GM12875 (cell line): Measurements from ENCODE around the gene CHST5.
A peak's percentile ranks its signal among the peaks of the same experiment; 100 is the strongest.

Source experiments
- H3K4me3 ChIP-seq: one replicate; pipeline ENCODE4 v1.5.1; 2011; ENCODE audit warnings: low read depth, low read length, control low read depth
- TF ChIP-seq, protein P1 (sequence below): IDR thresholded peaks from 2 replicates; pipeline ENCODE4 v1.5.1; 2011; ENCODE audit warnings: low read depth, mild to moderate bottlenecking, control low read depth, inconsistent platforms, low read length, moderate library complexity, borderline replicate concordance; ENCODE audit not compliant: insufficient read depth

The CHST5 gene

DNA sequence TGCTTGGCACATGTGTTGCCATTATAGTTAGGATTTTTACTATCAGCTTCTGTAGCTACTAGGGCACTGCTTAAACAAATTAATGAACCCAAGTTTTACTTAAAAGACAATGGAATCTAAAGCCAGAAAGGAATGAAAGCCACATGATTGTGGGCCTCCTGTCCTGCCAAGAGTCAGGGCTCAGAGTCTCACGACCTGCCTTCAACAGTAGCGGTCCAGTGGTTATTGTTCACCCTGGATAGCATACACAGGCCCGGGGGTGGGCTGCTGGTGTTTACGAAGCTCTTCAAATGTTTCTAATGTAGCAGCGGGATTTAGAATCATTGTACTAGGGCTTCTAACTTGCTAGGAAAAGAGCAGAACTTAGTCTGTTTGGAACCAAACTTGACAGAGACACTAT lies 38.0 kb upstream of the CHST5 start:
- TF ChIP-seq, protein P1, sequence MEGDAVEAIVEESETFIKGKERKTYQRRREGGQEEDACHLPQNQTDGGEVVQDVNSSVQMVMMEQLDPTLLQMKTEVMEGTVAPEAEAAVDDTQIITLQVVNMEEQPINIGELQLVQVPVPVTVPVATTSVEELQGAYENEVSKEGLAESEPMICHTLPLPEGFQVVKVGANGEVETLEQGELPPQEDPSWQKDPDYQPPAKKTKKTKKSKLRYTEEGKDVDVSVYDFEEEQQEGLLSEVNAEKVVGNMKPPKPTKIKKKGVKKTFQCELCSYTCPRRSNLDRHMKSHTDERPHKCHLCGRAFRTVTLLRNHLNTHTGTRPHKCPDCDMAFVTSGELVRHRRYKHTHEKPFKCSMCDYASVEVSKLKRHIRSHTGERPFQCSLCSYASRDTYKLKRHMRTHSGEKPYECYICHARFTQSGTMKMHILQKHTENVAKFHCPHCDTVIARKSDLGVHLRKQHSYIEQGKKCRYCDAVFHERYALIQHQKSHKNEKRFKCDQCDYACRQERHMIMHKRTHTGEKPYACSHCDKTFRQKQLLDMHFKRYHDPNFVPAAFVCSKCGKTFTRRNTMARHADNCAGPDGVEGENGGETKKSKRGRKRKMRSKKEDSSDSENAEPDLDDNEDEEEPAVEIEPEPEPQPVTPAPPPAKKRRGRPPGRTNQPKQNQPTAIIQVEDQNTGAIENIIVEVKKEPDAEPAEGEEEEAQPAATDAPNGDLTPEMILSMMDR = no peak
- no peak overlapping the region for H3K4me3 ChIP-seq

DNA sequence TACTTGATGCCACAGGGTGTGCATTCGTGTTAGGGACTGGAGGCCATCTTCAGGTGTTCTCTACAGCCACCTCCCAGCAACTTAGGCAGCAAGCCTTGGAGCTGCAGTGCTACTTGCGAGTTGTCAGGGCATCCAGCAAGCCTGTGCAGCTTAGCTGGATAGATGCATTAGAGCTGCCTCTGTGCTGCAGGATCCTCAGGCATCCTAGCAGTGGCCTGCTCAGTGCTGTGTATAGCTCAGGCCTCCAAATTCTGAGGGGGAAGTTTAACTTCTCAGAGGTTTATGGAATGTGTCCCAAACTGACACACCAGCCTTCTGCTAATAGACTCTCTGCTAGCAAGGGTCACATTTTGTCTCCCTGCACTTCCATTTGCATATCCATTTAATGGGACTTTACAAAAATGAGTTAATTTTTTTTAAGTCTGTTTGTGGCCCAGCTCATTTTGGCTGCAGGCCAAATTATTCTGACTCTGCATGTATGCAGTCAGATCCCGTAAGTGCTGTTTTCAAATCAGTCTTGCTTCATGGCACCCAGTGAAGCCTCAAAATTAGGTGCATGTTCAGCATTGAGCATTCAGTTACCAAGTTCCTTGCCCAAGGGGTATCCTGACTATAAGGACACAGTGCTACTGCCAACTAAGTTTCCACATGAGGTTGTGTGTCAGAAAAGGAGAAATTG lies 37.1 kb upstream of the CHST5 start:
- no peak overlapping the region for H3K4me3 ChIP-seq
- TF ChIP-seq, protein P1 = no peak

DNA sequence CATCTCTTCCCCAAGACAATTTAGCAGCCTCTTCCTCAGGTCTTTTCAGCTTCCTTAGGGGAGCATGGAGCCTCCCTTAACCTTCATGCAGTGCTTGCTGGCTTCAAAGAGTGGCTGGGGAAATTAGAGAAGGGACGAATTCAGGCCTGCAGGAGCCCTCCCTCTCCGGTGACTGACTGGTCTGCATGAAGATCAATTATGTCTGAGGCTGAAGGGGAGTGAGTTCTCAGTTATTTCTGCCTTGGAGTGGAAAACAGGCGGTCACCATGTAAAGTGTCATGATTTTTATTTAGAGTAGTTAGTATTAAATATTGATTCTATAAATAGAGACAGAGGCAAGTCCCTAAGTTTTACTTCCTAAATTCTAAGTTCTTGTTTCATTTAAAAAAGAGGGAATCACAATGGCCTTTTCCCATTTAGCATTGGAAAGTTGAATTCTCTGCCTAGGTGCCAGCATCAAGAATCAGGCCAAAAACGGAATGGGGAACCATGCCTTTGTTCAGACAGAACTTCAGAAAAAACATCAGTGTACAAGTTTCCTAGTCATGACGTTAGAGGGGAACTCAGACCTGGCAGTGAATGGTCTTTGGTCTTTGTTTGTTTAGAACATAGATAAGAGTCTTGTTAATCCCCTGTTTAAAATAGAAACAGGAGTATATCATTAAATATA lies 34.6 kb upstream of the CHST5 start:
- TF ChIP-seq, protein P1 = no peak
- no peak overlapping the region for H3K4me3 ChIP-seq

DNA sequence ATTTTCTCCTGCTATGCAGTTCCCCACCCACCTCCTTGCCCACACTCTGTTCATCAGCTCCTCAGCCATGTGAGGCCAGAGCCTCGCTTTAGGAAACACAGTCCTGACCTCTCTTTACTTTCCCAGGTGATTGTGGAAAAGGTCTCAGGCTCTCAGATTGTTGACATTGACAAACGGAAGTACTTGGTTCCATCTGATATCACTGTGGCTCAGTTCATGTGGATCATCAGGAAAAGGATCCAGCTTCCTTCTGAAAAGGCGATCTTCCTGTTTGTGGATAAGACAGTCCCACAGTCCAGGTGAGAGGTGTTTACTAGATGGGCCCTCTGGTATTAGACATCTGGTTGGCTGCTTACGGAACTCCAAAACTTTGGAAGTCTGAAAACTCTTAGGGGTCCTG lies 32.0 kb upstream of the CHST5 start:
- TF ChIP-seq, protein P1 = no peak
- H3K4me3 ChIP-seq = no peak overlapping the region

DNA sequence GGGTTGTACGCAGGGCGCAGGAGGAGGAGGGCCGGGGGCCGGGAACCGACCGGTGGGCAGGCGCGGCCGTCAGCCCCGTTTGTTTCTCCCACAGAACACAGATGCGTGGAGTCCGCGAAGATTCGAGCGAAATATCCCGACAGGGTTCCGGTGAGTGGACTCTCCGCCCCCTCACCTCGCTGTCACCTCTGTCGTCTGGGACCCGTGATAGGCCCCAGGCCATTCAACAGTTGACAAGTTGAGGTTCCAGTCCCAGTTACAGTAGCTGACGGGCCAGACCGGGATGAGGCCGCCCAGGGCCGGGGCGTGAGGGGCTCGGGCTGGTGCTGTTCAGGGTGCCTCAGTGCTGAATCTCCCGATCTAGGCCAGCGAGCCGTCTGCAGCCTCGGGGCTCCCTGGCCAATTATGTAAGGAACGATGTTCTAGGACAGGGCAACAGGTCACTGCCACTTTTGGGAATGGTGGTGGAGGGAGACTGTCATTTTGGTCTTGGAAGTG lies 30.9 kb upstream of the CHST5 start:
- TF ChIP-seq, protein P1 = no peak
- H3K4me3 ChIP-seq = peak overlapping the region; percentile 84

DNA sequence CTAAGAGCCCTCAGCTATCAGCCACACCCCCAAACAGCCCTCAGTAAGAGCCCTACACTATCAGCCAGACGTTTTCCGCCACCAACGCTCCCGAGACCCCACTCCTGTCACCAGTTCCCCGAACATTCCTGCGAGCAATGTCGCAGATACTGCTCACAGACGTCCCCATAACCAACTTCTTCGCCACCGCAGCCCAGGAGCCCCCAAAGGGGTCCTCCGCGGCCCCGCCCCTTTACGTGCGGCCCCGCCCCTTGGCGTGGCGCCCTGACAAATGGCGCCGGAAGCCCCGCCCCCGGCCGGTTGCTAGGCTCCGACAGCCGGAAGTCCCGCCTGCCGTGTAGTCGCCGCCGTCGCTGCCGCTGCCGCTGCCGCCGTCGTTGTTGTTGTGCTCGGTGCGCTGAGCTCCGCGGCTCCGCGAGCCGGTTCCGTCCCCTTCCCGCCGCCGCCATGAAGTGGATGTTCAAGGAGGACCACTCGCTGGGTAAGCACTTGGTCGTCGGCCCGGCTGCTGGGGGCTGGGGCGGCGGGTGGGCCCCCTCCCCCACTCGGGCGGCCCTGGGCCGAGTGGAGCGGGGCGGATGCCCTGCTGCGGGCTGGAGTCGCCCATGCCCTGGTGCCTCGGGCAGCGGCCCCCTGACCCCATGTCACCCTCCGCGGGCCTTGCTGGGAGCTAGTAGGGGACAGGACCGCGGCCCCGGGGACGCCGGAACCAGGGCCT lies 30.3 kb upstream of the CHST5 start, which contains the start of gene GABARAPL2:
Gene GABARAPL2, plus strand, starts transcription at position 340 of the 718 bp plus-strand sequence. Its CDS starts 108 bp downstream, at position 448.
- TF ChIP-seq, protein P1 = no peak
- H3K4me3 ChIP-seq = peak within 1 kb of the TSS; percentile 84

DNA sequence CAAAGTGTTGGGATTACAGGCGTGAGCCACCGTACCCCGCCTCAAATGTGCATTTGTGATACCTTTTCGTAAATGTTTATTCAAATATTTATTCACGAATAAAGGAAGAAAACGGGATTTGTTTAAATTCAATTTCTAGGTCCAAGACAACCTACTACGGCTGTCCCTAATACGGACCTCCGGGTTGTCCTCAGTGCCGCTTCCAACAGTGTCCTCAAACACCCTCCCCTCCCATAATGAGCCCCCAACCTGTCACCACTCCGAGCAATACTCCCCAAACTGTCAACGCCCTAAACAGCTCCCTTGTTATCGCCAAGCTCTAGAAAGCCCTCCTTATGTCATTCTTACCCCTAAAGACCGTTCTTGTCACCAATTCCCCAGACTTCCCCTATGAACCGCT lies 29.7 kb upstream of the CHST5 start:
- H3K4me3 ChIP-seq = peak overlapping the region; percentile 84

More for the DNA sequence above, 29.7 kb upstream of the CHST5 start:
- TF ChIP-seq, protein P1 = no peak
